ENCODE measurements around the gene SWI5. TPM values are rescaled to one million over a fixed set of nuclear protein-coding genes. Genes with fewer than 3 reads are reported as not detected.
"Not testable (repeated sequence)": the region's sequence is repeated elsewhere in the genome, so short reads cannot be mapped to it uniquely, and the experiment has no call there.

The SWI5 gene
- total RNA-seq, 1 experiment from 2014 or later = 25.4 TPM

- H3K27ac ChIP-seq = peak overlapping the region; percentile 8; the same call in 1 of the 2 replicates
- no peak for DNase-seq (ENCODE audit: low read depth in 1 of 2, low spot score in 2 of 2)
- no peaks in the 10 kb centered on the region for H3K9me3 ChIP-seq (replicated peaks)
- H3K4me1 ChIP-seq (replicated peaks) = peaks cover 13% of the 10 kb centered on the region
- no peaks in the 10 kb centered on the region for H3K27me3 ChIP-seq (replicated peaks)
- peaks cover 18% of the 10 kb centered on the region for H3K36me3 ChIP-seq
- peak overlapping the region; percentile 82 for H3K4me3 ChIP-seq
Measured at GRCh38 chr9:128276574-128277270, 646 bp downstream of the SWI5 start.

- H3K9me3 ChIP-seq (replicated peaks); H3K36me3 ChIP-seq; H3K27me3 ChIP-seq (replicated peaks); H3K4me3 ChIP-seq; DNase-seq (ENCODE audit: low read depth in 1 of 2, low spot score in 2 of 2); H3K27ac ChIP-seq: not testable (repeated sequence)
- H3K4me1 ChIP-seq (replicated peaks) = peaks cover 12% of the 10 kb centered on the region
Measured at GRCh38 chr9:128279088-128280073, 3.3 kb downstream of the SWI5 start.

- H3K4me3 ChIP-seq = no peak overlapping the region
- peaks cover 6% of the 10 kb centered on the region for H3K4me1 ChIP-seq (replicated peaks)
- H3K9me3 ChIP-seq (replicated peaks) = no peaks in the 10 kb centered on the region
- no peak for DNase-seq (ENCODE audit: low read depth in 1 of 2, low spot score in 2 of 2)
- H3K27me3 ChIP-seq (replicated peaks) = no peaks in the 10 kb centered on the region
- no peaks in the 10 kb centered on the region for H3K36me3 ChIP-seq
- no peak overlapping the region for H3K27ac ChIP-seq
Measured at GRCh38 chr9:128280084-128280622, 4.1 kb downstream of the SWI5 start.

GRCh38 chr9:128282500-128282899 is 6.4 kb downstream of the SWI5 start:
- no peak for DNase-seq (ENCODE audit: low read depth in 1 of 2, low spot score in 2 of 2)

GRCh38 chr9:128285033-128285784 is 9.1 kb downstream of the SWI5 start:
- no peak overlapping the region for H3K4me3 ChIP-seq
- no peak overlapping the region for H3K27ac ChIP-seq
- H3K9me3 ChIP-seq (replicated peaks) = no peaks in the 10 kb centered on the region
- no peak for DNase-seq (ENCODE audit: low read depth in 1 of 2, low spot score in 2 of 2)
- no peaks in the 10 kb centered on the region for H3K4me1 ChIP-seq (replicated peaks)
- H3K36me3 ChIP-seq = no peaks in the 10 kb centered on the region
- no peaks in the 10 kb centered on the region for H3K27me3 ChIP-seq (replicated peaks)

More at GRCh38 chr9:128282500-128282899, 6.4 kb downstream of the SWI5 start:
- no peaks in the 10 kb centered on the region for H3K4me1 ChIP-seq (replicated peaks)
- no peaks in the 10 kb centered on the region for H3K27me3 ChIP-seq (replicated peaks)
- H3K4me3 ChIP-seq = no peak overlapping the region
- H3K9me3 ChIP-seq (replicated peaks) = no peaks in the 10 kb centered on the region
- H3K36me3 ChIP-seq = no peaks in the 10 kb centered on the region
- no peak overlapping the region for H3K27ac ChIP-seq

GRCh38 chr9:128286440-128286839 is 10.4 kb downstream of the SWI5 start:
- Histone ChIP-seq H3K4me1 (replicated peaks) (no peaks in the 10 kb centered on the region), H3K9me3 (replicated peaks) (no peaks in the 10 kb centered on the region), H3K27me3 (replicated peaks) (no peaks in the 10 kb centered on the region), H3K36me3 (no peaks in the 10 kb centered on the region), H3K4me3 (no peak overlapping the region), H3K27ac (no peak overlapping the region)
- no peak for DNase-seq (ENCODE audit: low read depth in 1 of 2, low spot score in 2 of 2)

GRCh38 chr9:128288273-128289004 is 12.4 kb downstream of the SWI5 start:
- H3K36me3 ChIP-seq = no peaks in the 10 kb centered on the region

GRCh38 chr9:128292009-128292408 is 15.9 kb downstream of the SWI5 start:
- Histone ChIP-seq H3K27ac (no peak overlapping the region), H3K4me1 (replicated peaks) (peaks cover 10% of the 10 kb centered on the region), H3K4me3 (no peak overlapping the region), H3K27me3 (replicated peaks) (no peaks in the 10 kb centered on the region), H3K9me3 (replicated peaks) (no peaks in the 10 kb centered on the region), H3K36me3 (no peaks in the 10 kb centered on the region)
- no peak for DNase-seq (ENCODE audit: low read depth in 1 of 2, low spot score in 2 of 2)

More at GRCh38 chr9:128288273-128289004, 12.4 kb downstream of the SWI5 start:
- Histone ChIP-seq H3K27me3 (replicated peaks) (no peaks in the 10 kb centered on the region), H3K4me1 (replicated peaks) (no peaks in the 10 kb centered on the region), H3K4me3 (no peak overlapping the region), H3K27ac (no peak overlapping the region), H3K9me3 (replicated peaks) (no peaks in the 10 kb centered on the region)
- no peak for DNase-seq (ENCODE audit: low read depth in 1 of 2, low spot score in 2 of 2)

GRCh38 chr9:128293091-128293490 is 17.0 kb downstream of the SWI5 start:
- peaks cover 10% of the 10 kb centered on the region for H3K4me1 ChIP-seq (replicated peaks)
- no peak for DNase-seq (ENCODE audit: low read depth in 1 of 2, low spot score in 2 of 2)
- no peaks in the 10 kb centered on the region for H3K36me3 ChIP-seq
- no peak overlapping the region for H3K27ac ChIP-seq
- H3K27me3 ChIP-seq (replicated peaks) = no peaks in the 10 kb centered on the region
- H3K4me3 ChIP-seq = no peak overlapping the region
- H3K9me3 ChIP-seq (replicated peaks) = no peaks in the 10 kb centered on the region

GRCh38 chr9:128294142-128294541 is 18.1 kb downstream of the SWI5 start:
- H3K27ac ChIP-seq = no peak overlapping the region
- H3K4me1 ChIP-seq (replicated peaks) = peaks cover 10% of the 10 kb centered on the region

GRCh38 chr9:128296340-128297220 is 20.5 kb downstream of the SWI5 start:
- no peak overlapping the region for H3K27ac ChIP-seq
- no peak for DNase-seq (ENCODE audit: low read depth in 1 of 2, low spot score in 2 of 2)
- H3K4me3 ChIP-seq = no peak overlapping the region
- peaks cover 10% of the 10 kb centered on the region for H3K4me1 ChIP-seq (replicated peaks)
- H3K36me3 ChIP-seq = no peaks in the 10 kb centered on the region
- no peaks in the 10 kb centered on the region for H3K9me3 ChIP-seq (replicated peaks)
- H3K27me3 ChIP-seq (replicated peaks) = no peaks in the 10 kb centered on the region

More at GRCh38 chr9:128294142-128294541, 18.1 kb downstream of the SWI5 start:
- Histone ChIP-seq H3K4me3 (no peak overlapping the region), H3K36me3 (no peaks in the 10 kb centered on the region), H3K9me3 (replicated peaks) (no peaks in the 10 kb centered on the region), H3K27me3 (replicated peaks) (no peaks in the 10 kb centered on the region)
- no peak for DNase-seq (ENCODE audit: low read depth in 1 of 2, low spot score in 2 of 2)

- Histone ChIP-seq H3K9me3 (replicated peaks) (no peaks in the 10 kb centered on the region), H3K4me1 (replicated peaks) (peaks cover 10% of the 10 kb centered on the region), H3K27me3 (replicated peaks) (no peaks in the 10 kb centered on the region), H3K27ac (no peak overlapping the region), H3K4me3 (no peak overlapping the region), H3K36me3 (no peaks in the 10 kb centered on the region)
- DNase-seq (ENCODE audit: low read depth in 1 of 2, low spot score in 2 of 2) = no peak
Measured at GRCh38 chr9:128297221-128297773, 21.2 kb downstream of the SWI5 start.

Measured in SJSA1 (cell line).